A549 (cell line): Measurements from ENCODE around the gene GSTA3. TPM values are rescaled to one million over a fixed set of nuclear protein-coding genes. Genes with fewer than 3 reads are reported as not detected.

Experiments used
- ATAC-seq, 2 experiments: fragments of 200-7000 bp in 1 of 2; fragments of >200 bp in 1 of 2; cut with Nextera tagmentation in 1 of 2; cut with Tn5 transposase in 1 of 2; 3 replicates each; pipeline versions ENCODE4 v1.8.0 to v1.9.1; 2018 to 2020; ENCODE audit warnings: mild to moderate bottlenecking in 1 of 2, moderate library complexity in 1 of 2
- CTCF ChIA-PET: fragments of 300-600 bp; sonication (Branson Sonifier 250); formaldehyde crosslinking; extraction: SDS; loops from one replicate; lab custom pipeline; 2021; ENCODE audit warnings: antibody characterized with exemption, inconsistent platforms; lab: Yijun Ruan, JAX
- POLR2A ChIA-PET: fragments of 350-600 bp; formaldehyde crosslinking; extraction: SDS; loops from one replicate; lab custom pipeline; 2021; ENCODE audit warnings: antibody characterized with exemption, inconsistent platforms; lab: Yijun Ruan, JAX
- DNase-seq, 2 experiments: peaks; one replicate each; pipeline versions ENCODE4 v3.0.0 to v3.0.0-alpha.2; 2011 to 2016; ENCODE audit warnings: low read depth in 1 of 2, low spot score in 1 of 2
- FAIRE-seq: peaks from 2 replicates; lab custom pipeline; 2011; peaks lifted over from hg19 to GRCh38; lab: Jason Lieb, UNC
- H3K27ac ChIP-seq, 2 experiments: fragments of >200 bp; sonication (Bioruptor Twin); formaldehyde crosslinking; 3 replicates each; pipeline ENCODE4 v1.5.1; 2016 to 2017
- H3K4me1 ChIP-seq: fragments of >200 bp; sonication (Bioruptor Twin); formaldehyde crosslinking; 3 replicates; pipeline ENCODE4 v1.6.1; 2016
- H3K4me2 ChIP-seq: fragments of >200 bp; sonication (Bioruptor Twin); formaldehyde crosslinking; 3 replicates; pipeline ENCODE4 v1.6.1; 2016
- H3K4me3 ChIP-seq: fragments of >200 bp; sonication (Bioruptor Twin); formaldehyde crosslinking; 3 replicates; pipeline ENCODE4 v1.5.1; 2016
- H3K9me3 ChIP-seq: fragments of >200 bp; sonication (Bioruptor Twin); formaldehyde crosslinking; 3 replicates; pipeline ENCODE4 v1.6.1; 2016
- CBX2 ChIP-seq: fragments of 200-600 bp; sonication (generic); IDR thresholded peaks from 2 replicates; pipeline ENCODE4 v1.6.1; 2016; ENCODE audit warnings: low read depth, mild to moderate bottlenecking, borderline replicate concordance
- CEBPB ChIP-seq, 2 experiments: fragments of >200 bp in 1 of 2; sonication (Bioruptor Twin) in 1 of 2; formaldehyde crosslinking in 1 of 2; IDR thresholded peaks; 2 replicates each; pipeline ENCODE4 v1.6.1; 2012 to 2016
- E2F6 ChIP-seq: IDR thresholded peaks from 2 replicates; pipeline ENCODE4 v1.6.1; 2012; ENCODE audit warnings: low read depth, borderline replicate concordance
- ELK1 ChIP-seq: fragments of 150-350 bp; IDR thresholded peaks from 2 replicates; pipeline ENCODE4 v1.6.1; 2014; ENCODE audit warnings: low read depth, mild to moderate bottlenecking, low read length
- EP300 ChIP-seq, 2 experiments: fragments of >200 bp; sonication (Bioruptor Twin); formaldehyde crosslinking; IDR thresholded peaks; 2 replicates in 1 of 2; 3 replicates in 1 of 2; pipeline ENCODE4 v1.6.1; 2016 to 2017
- ESRRA ChIP-seq: fragments of 150-350 bp; IDR thresholded peaks from 2 replicates; pipeline ENCODE4 v1.6.1; 2014; ENCODE audit warnings: mild to moderate bottlenecking, low read length, borderline replicate concordance
- FOSB ChIP-seq: fragments of 250-450 bp; sonication (Bioruptor Pico); IDR thresholded peaks from 2 replicates; pipeline ENCODE4 v1.5.0; 2020; ENCODE audit warnings: mild to moderate bottlenecking, moderate library complexity
- HDAC2 ChIP-seq: fragments of 200-600 bp; sonication (generic); IDR thresholded peaks from 2 replicates; pipeline ENCODE4 v1.6.1; 2016
- HOXB13 ChIP-seq: fragments of 250-450 bp; sonication (Bioruptor Pico); IDR thresholded peaks from 2 replicates; pipeline ENCODE4 v1.5.0; 2020; ENCODE audit warnings: low read depth, mild to moderate bottlenecking, moderate library complexity
- HOXB5 ChIP-seq: fragments of 250-450 bp; sonication (Bioruptor Pico); IDR thresholded peaks from 2 replicates; pipeline ENCODE4 v1.5.0; 2020; ENCODE audit warnings: mild to moderate bottlenecking, moderate library complexity
- JUNB ChIP-seq: fragments of >200 bp; sonication (Bioruptor Twin); formaldehyde crosslinking; IDR thresholded peaks from 2 replicates; pipeline ENCODE4 v1.6.1; 2016
- MAFK ChIP-seq: fragments of 450-650 bp; IDR thresholded peaks from 2 replicates; pipeline ENCODE4 v1.6.1; 2014; ENCODE audit not compliant: partially characterized antibody
- NFE2L2 ChIP-seq: fragments of 150-350 bp; conservative IDR thresholded peaks from 2 replicates; pipeline ENCODE4 v1.6.1; 2014; ENCODE audit warnings: low read length
- PHF8 ChIP-seq: fragments of 200-600 bp; sonication (generic); IDR thresholded peaks from 2 replicates; pipeline ENCODE4 v1.6.1; 2016; ENCODE audit warnings: low read depth, mild to moderate bottlenecking, antibody characterized with exemption, moderate library complexity, borderline replicate concordance
- POLR2A ChIP-seq: IDR thresholded peaks from 2 replicates; pipeline ENCODE4 v1.6.1; 2012; ENCODE audit warnings: mild to moderate bottlenecking, low read length
- SMC3 ChIP-seq: fragments of >200 bp; sonication (Bioruptor Twin); formaldehyde crosslinking; IDR thresholded peaks from 3 replicates; pipeline ENCODE4 v1.6.1; 2018; ENCODE audit warnings: inconsistent platforms
- TP53 ChIP-seq: fragments of 250-450 bp; sonication (Bioruptor Pico); IDR thresholded peaks from 2 replicates; pipeline ENCODE4 v1.5.0; 2021; ENCODE audit warnings: mild to moderate bottlenecking, moderate library complexity
- USF2 ChIP-seq: fragments of 450-650 bp; IDR thresholded peaks from 2 replicates; pipeline ENCODE4 v1.6.1; 2014; ENCODE audit warnings: antibody characterized with exemption
- ZC3H11A ChIP-seq: fragments of 450-650 bp; IDR thresholded peaks from 2 replicates; pipeline ENCODE4 v1.6.1; 2014; ENCODE audit warnings: antibody characterized with exemption, mild to moderate bottlenecking
- ZFP36 ChIP-seq: fragments of 450-650 bp; IDR thresholded peaks from 2 replicates; pipeline ENCODE4 v1.6.1; 2014; ENCODE audit warnings: borderline replicate concordance; ENCODE audit not compliant: partially characterized antibody
- WGBS: methylation state at CpG from one replicate; pipeline ENCODE4 v1.1.6; 2017; ENCODE audit errors: missing lambda C conversion rate; 5-methylcytosine and 5-hydroxymethylcytosine counted together
- polyA plus RNA-seq, 4 experiments: library from polyadenylated mRNA; depleted of rRNA in 3 of 4; stranded (reverse); fragments of >200 nt; fragmentation: RNase III in 1 of 4; extraction: RNeasy Plus Mini Kit Qiagen cat#74134 plus additional on column Dnase treatment in 1 of 4; gene quantifications; 2 replicates in 3 of 4; 3 replicates in 1 of 4; pipeline ENCODE4 v1.2.3, GENCODE V29; 2011 to 2017
- TF ChIP-seq, protein P1 (sequence below): IDR thresholded peaks from 2 replicates; pipeline ENCODE4 v1.6.1; 2012
- TF ChIP-seq, protein P2 (sequence below): fragments of >200 bp; sonication (Bioruptor Twin); formaldehyde crosslinking; IDR thresholded peaks from 3 replicates; pipeline ENCODE4 v1.5.1; 2016

The GSTA3 gene
- polyA plus RNA-seq, 2 of the 4 experiments (the other 2 are of a cell fraction) = not detected

DNA sequence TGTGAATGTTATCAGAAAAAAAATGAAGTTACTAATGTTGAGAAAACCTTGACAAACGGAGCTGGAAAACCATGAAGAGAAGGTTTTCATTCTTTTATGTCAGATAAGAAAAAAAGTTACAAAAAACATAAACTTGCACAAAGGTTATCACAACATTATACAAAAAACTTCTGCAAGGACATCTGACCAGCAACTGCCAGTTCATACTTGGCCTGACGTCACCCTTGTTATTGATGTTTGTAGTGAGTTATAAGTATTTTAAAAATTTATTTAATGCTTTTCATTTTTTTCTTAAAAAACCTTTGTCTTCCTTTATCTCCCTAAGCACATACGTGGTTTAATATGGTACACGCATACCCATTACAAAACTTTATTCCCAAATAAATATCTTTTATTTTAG, 16.3 kb downstream of the GSTA3 start:
- H3K4me1 ChIP-seq = no peaks in the 10 kb centered on the region
- FAIRE-seq = no peak
- DNase-seq = no peak
- no peak overlapping the region for H3K4me3 ChIP-seq
- H3K9me3 ChIP-seq = no peaks in the 10 kb centered on the region; the same call in 2 of the 3 replicates
- no peak overlapping the region for H3K27ac ChIP-seq
- no peak overlapping the region for H3K4me2 ChIP-seq
- ChIA-PET POLR2A (no interaction called here), CTCF (interaction anchor here (1.3 kb wide), 1 partner anchor 102 kb away, joined by 3 read pairs; no protein-coding TSS in a partner anchor)
- ATAC-seq = no peak
- WGBS = 76% methylated on average over 4 of the region's 4 CpGs
- TF ChIP-seq HOXB13 (CRISPR knock-in tag) (no peak), ELK1 (no peak), HOXB5 (no peak), E2F6 (no peak), NFE2L2 (no peak), HDAC2 (no peak)

DNA sequence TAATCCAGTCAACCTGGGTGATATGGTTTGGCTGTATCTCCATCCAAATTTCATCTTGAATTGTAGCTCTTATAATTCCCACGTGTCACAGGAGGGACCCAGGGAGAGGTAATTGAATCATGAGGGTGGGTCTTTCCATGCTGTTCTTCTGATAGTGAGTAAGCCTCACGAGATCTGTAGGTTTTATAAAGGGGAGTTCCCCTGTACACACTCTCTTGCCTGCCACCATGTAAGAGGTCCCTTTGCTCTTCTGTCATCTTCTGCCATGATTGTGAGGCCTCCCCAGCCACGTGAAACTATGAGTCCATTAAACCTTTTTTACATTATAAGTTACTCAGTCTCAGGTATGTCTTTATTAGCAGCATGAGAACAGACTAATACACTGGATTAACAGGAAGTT, 19.5 kb downstream of the GSTA3 start:
- ChIA-PET POLR2A (no interaction called here), CTCF (no interaction called here)
- Histone ChIP-seq H3K4me1 (no peaks in the 10 kb centered on the region), H3K4me3 (no peak overlapping the region), H3K4me2 (no peak overlapping the region), H3K9me3 (no peaks in the 10 kb centered on the region), H3K27ac (no peak overlapping the region)
- no peak for ATAC-seq
- TF ChIP-seq ZFP36 (no peak), HOXB5 (no peak), PHF8 (no peak), TP53 (CRISPR knock-in tag) (no peak), POLR2A (no peak), MAFK (no peak), CBX2 (no peak), ESRRA (no peak), ZC3H11A (no peak)
- TF ChIP-seq, protein P1, sequence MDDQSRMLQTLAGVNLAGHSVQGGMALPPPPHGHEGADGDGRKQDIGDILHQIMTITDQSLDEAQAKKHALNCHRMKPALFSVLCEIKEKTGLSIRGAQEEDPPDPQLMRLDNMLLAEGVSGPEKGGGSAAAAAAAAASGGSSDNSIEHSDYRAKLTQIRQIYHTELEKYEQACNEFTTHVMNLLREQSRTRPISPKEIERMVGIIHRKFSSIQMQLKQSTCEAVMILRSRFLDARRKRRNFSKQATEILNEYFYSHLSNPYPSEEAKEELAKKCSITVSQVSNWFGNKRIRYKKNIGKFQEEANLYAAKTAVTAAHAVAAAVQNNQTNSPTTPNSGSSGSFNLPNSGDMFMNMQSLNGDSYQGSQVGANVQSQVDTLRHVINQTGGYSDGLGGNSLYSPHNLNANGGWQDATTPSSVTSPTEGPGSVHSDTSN = no peak
- TF ChIP-seq, protein P2, sequence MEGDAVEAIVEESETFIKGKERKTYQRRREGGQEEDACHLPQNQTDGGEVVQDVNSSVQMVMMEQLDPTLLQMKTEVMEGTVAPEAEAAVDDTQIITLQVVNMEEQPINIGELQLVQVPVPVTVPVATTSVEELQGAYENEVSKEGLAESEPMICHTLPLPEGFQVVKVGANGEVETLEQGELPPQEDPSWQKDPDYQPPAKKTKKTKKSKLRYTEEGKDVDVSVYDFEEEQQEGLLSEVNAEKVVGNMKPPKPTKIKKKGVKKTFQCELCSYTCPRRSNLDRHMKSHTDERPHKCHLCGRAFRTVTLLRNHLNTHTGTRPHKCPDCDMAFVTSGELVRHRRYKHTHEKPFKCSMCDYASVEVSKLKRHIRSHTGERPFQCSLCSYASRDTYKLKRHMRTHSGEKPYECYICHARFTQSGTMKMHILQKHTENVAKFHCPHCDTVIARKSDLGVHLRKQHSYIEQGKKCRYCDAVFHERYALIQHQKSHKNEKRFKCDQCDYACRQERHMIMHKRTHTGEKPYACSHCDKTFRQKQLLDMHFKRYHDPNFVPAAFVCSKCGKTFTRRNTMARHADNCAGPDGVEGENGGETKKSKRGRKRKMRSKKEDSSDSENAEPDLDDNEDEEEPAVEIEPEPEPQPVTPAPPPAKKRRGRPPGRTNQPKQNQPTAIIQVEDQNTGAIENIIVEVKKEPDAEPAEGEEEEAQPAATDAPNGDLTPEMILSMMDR = no peak
- DNase-seq = no peak
- WGBS = 46% methylated on average over 3 of the region's 3 CpGs
- no peak for FAIRE-seq

DNA sequence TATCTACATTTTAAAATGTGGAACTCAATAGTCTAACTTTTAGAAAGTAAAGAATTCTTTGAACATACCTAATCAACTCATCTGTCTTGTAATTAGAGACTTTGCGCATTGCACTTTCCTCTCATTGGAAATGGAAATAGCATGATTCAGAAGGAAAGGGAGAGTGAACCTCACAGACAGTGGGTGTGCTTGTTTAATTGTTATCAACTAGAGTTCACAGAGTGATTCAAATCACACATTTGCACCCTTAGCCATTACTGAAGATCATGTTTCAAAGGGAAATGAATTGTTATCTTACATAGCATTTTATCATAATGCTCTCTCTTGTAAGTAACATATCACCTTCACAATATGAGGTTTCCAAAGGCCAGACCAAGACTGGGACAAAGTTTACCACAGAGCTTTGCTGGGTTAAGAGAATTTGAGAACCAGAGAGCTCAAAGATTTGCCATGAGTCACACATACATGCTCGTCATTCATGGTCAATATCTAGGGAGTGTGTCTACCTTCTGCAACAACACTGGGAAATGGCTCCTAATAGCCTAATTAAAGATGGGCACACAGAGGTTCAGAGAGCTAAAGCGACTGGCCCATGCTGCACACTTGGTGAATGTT, 21.5 kb downstream of the GSTA3 start:
- Histone ChIP-seq H3K4me3 (no peak overlapping the region), H3K4me1 (no peaks in the 10 kb centered on the region), H3K27ac (no peak overlapping the region), H3K9me3 (no peaks in the 10 kb centered on the region), H3K4me2 (no peak overlapping the region)
- ChIA-PET CTCF (interaction anchor here (0.8 to 1.6 kb wide), 3 partner anchors 20 to 107 kb away, joined by 3 to 4 read pairs (median 3); partner anchors contain the start of gene GSTA4), POLR2A (no interaction called here)
- TF ChIP-seq HDAC2 (no peak), USF2 (no peak), SMC3 (no peak), FOSB (no peak), EP300 (IDR thresholded peaks at IDR 0.05) (no peak), JUNB (no peak), ZFP36 (no peak), TP53 (CRISPR knock-in tag) (no peak), CEBPB (IDR thresholded peaks at IDR 0.05) (no peak), ELK1 (no peak), MAFK (no peak)
- TF ChIP-seq, protein P2 = no peak
- DNase-seq (no peak), FAIRE-seq (no peak), ATAC-seq (no peak)
- 71% methylated on average over 3 of the region's 3 CpGs for WGBS
